HepG2 (cell line): Measurements from ENCODE around the gene XRCC5. TPM values are rescaled to one million over a fixed set of nuclear protein-coding genes. Genes with fewer than 3 reads are reported as not detected.

Experiments
- ATAC-seq: fragments of 200-7000 bp; cut with Tn5 transposase; 3 replicates; pipeline ENCODE4 v1.9.1; 2020; ENCODE audit warnings: mild to moderate bottlenecking, moderate library complexity
- BruUV-seq: library from RNA; stranded (reverse); fragments of 400-500 nt; replicated peaks from 2 replicates; lab custom pipeline; 2021; lab: Mats Ljungman, UMichigan
- CTCF ChIA-PET: fragments of 300-600 bp; formaldehyde crosslinking; extraction: SDS; loops from one replicate; lab custom pipeline; 2021; ENCODE audit warnings: low total read pairs, inconsistent platforms, low intra/inter-chr PET ratio; lab: Yijun Ruan, JAX
- POLR2A ChIA-PET: fragments of 350-600 bp; sonication (Branson Sonifier 250); formaldehyde crosslinking; loops from one replicate; lab custom pipeline; 2020; ENCODE audit warnings: antibody characterized with exemption, inconsistent platforms; lab: Yijun Ruan, JAX
- DNase-seq: peaks from one replicate; pipeline ENCODE4 v3.0.0-alpha.2; 2015; ENCODE audit warnings: low spot score
- FAIRE-seq: peaks from 3 replicates; lab custom pipeline; 2011; peaks lifted over from hg19 to GRCh38; lab: Jason Lieb, UNC
- H2AFZ ChIP-seq: one replicate; pipeline ENCODE4 v1.6.1; 2011; ENCODE audit warnings: low read length, inconsistent platforms
- H3K27ac ChIP-seq: fragments of 300-600 bp; 3 replicates; pipeline ENCODE4 v1.8.0; 2011; ENCODE audit warnings: mixed run types, mild to moderate bottlenecking, mixed read lengths, low read length, inconsistent platforms; ENCODE audit not compliant: insufficient read depth; ENCODE audit errors: extremely low read length
- H3K27me3 ChIP-seq, 2 experiments: fragments of 200-600 bp in 1 of 2; 2 replicates in 1 of 2; 3 replicates in 1 of 2; pipeline versions ENCODE4 v1.6.0 to v1.8.0; 2011; ENCODE audit warnings: low read length in 2 of 2, mild to moderate bottlenecking in 2 of 2, moderate library complexity in 2 of 2, inconsistent platforms in 1 of 2; ENCODE audit not compliant: insufficient read depth in 2 of 2, control insufficient read depth in 1 of 2
- H3K36me3 ChIP-seq, 2 experiments: fragments of 200-600 bp in 1 of 2; replicated peaks in 1 of 2; 2 replicates in 1 of 2; 3 replicates in 1 of 2; pipeline versions ENCODE4 v1.5.1 to v1.8.0; 2011; ENCODE audit warnings: low read length in 2 of 2, inconsistent platforms in 1 of 2; ENCODE audit not compliant: insufficient read depth in 2 of 2, control insufficient read depth in 1 of 2
- H3K4me1 ChIP-seq: 2 replicates; pipeline ENCODE4 v1.5.1; 2012; ENCODE audit warnings: low read length, inconsistent platforms; ENCODE audit not compliant: insufficient read depth
- H3K4me2 ChIP-seq: 2 replicates; pipeline ENCODE4 v1.6.0; 2011; ENCODE audit warnings: low read depth, low read length, inconsistent platforms
- H3K4me3 ChIP-seq, 3 experiments: fragments of 200-600 bp in 1 of 3; sonication (generic), shearing (Covaris generic) in 1 of 3; replicated peaks in 1 of 3; 2 replicates each; pipeline ENCODE4 v1.5.1; 2011 to 2016; ENCODE audit warnings: low read length in 3 of 3, inconsistent platforms in 2 of 3, low read depth in 2 of 3, mild to moderate bottlenecking in 2 of 3, control low read depth in 1 of 3, mixed read lengths in 1 of 3; ENCODE audit not compliant: insufficient read depth in 1 of 3
- H3K79me2 ChIP-seq: one replicate; pipeline ENCODE4 v1.6.1; 2011; ENCODE audit warnings: low read length, inconsistent platforms; ENCODE audit not compliant: insufficient read depth
- H3K9ac ChIP-seq: 2 replicates; pipeline ENCODE4 v1.6.0; 2011; ENCODE audit warnings: mild to moderate bottlenecking, low read depth, low read length, inconsistent platforms; ENCODE audit not compliant: insufficient read depth
- H3K9me3 ChIP-seq: 2 replicates; pipeline ENCODE4 v1.5.1; 2012; ENCODE audit warnings: mild to moderate bottlenecking, low read length
- H4K20me1 ChIP-seq: 2 replicates; pipeline ENCODE4 v1.6.0; 2011; ENCODE audit warnings: inconsistent platforms, mild to moderate bottlenecking, low read length, moderate library complexity; ENCODE audit not compliant: insufficient read depth
- ARID2 ChIP-seq: sonication (generic); formaldehyde crosslinking; IDR thresholded peaks from 2 replicates; pipeline ENCODE4 v1.8.1; 2022; ENCODE audit warnings: mild to moderate bottlenecking, missing genetic modification reagents, borderline replicate concordance
- E2F1 ChIP-seq: sonication (generic); formaldehyde crosslinking; IDR thresholded peaks from 2 replicates; pipeline ENCODE4 v1.5.0; 2020; ENCODE audit warnings: missing genetic modification reagents
- GATAD2A ChIP-seq: IDR thresholded peaks from 2 replicates; pipeline ENCODE4 v1.6.1; 2016
- ISL2 ChIP-seq: sonication (generic); formaldehyde crosslinking; IDR thresholded peaks from 2 replicates; pipeline ENCODE4 v1.5.0; 2020; ENCODE audit warnings: missing genetic modification reagents
- MIER2 ChIP-seq: IDR thresholded peaks from 2 replicates; pipeline ENCODE4 v1.6.1; 2016; ENCODE audit warnings: missing biosample characterization, missing genetic modification reagents
- MIXL1 ChIP-seq: IDR thresholded peaks from 2 replicates; pipeline ENCODE4 v1.6.1; 2016
- RXRB ChIP-seq: IDR thresholded peaks from 2 replicates; pipeline ENCODE4 v1.6.1; 2016; ENCODE audit warnings: borderline replicate concordance, missing genetic modification reagents, missing compliant biosample characterization
- TBX3 ChIP-seq: fragments of 450-650 bp; IDR thresholded peaks from 2 replicates; pipeline ENCODE4 v1.6.1; 2017; ENCODE audit warnings: antibody characterized with exemption, mild to moderate bottlenecking, inconsistent platforms, borderline replicate concordance
- ZBTB38 ChIP-seq: sonication (generic); formaldehyde crosslinking; IDR thresholded peaks from 2 replicates; pipeline ENCODE4 v1.5.1; 2020; ENCODE audit warnings: mild to moderate bottlenecking, missing genetic modification reagents
- ZNF329 ChIP-seq: sonication (generic); formaldehyde crosslinking; IDR thresholded peaks from 2 replicates; pipeline ENCODE4 v1.9.0; 2021; ENCODE audit warnings: low read depth, mild to moderate bottlenecking, missing genetic modification reagents
- ZNF484 ChIP-seq: sonication (generic); formaldehyde crosslinking; IDR thresholded peaks from 2 replicates; pipeline ENCODE4 v1.5.1; 2020; ENCODE audit warnings: mild to moderate bottlenecking, low read depth, missing genetic modification reagents, borderline replicate concordance
- ZNF503 ChIP-seq: sonication (generic); formaldehyde crosslinking; IDR thresholded peaks from 2 replicates; pipeline ENCODE4 v1.4.0; 2020; ENCODE audit warnings: missing genetic modification reagents
- ZSCAN21 ChIP-seq: sonication (generic); formaldehyde crosslinking; IDR thresholded peaks from 2 replicates; pipeline ENCODE4 v1.8.0; 2022; ENCODE audit warnings: mild to moderate bottlenecking, missing genetic modification reagents, moderate library complexity, borderline replicate concordance
- WGBS: methylation state at CpG from one replicate; pipeline ENCODE4 v1.1.6; 2017; ENCODE audit warnings: low lambda C conversion rate; 5-methylcytosine and 5-hydroxymethylcytosine counted together
- in situ Hi-C: cut with HindIII; loops from 2 replicates; pipeline ENCODE4 v1.10.0; 2017; ENCODE audit warnings: low pct_unique_long_range_greater_than_20kb; ENCODE audit not compliant: extremely low pct_ligation_motif_present
- intact Hi-C: fragments of 100-400 bp; cut with micrococcal nuclease; formaldehyde crosslinking; loops from one replicate; pipeline ENCODE4 v1.10.0; 2022; ENCODE audit not compliant: unreplicated experiment
- polyA plus RNA-seq, 8 experiments: library from polyadenylated mRNA; depleted of rRNA in 3 of 8; stranded (reverse) in 7 of 8; unstranded in 1 of 8; fragments of >200 nt; fragmentation: Illumina TruSeq in 4 of 8; extraction: Trizol in 4 of 8; gene quantifications; 2 replicates each; pipeline versions ENCODE4 v1.2.1 to v1.2.3, GENCODE V29; 2011 to 2016; ENCODE audit warnings: low read depth in 4 of 8, missing spikeins in 1 of 8, mixed read lengths in 1 of 8; ENCODE audit not compliant: insufficient read depth in 1 of 8
- total RNA-seq, 5 experiments: library from RNA; depleted of rRNA; stranded (reverse); fragments of >200 nt; fragmentation: Illumina TruSeq; extraction: Trizol; gene quantifications; 2 replicates each; pipeline ENCODE4 v1.2.3, GENCODE V29; 2016; ENCODE audit warnings: low read depth in 1 of 5

XRCC5 gene
- total and polyA plus RNA-seq, 2 of the 13 experiments (the other 11 are each of a cell fraction or from before 2014, with no cell fraction given), result 264 to 454 TPM

- H3K4me1 ChIP-seq, result peaks cover 13% of the 10 kb centered on the region; the same call in 1 of the 2 replicates
- POLR2A ChIA-PET, result no interaction called here
- no peak overlapping the region for H3K9ac ChIP-seq
- H3K9me3 ChIP-seq, result no peaks in the 10 kb centered on the region
- FAIRE-seq (no peak), ATAC-seq (no peak), DNase-seq (no peak)
- CTCF ChIA-PET, result no interaction called here
- H2AFZ ChIP-seq, result no peak overlapping the region
- H3K36me3 ChIP-seq, result peaks cover 39 to 95% of the 10 kb centered on the region in 2 experiments
- WGBS, result 96% methylated on average over 4 of the region's 4 CpGs
- intact Hi-C loops, result no loop called here
- no peak overlapping the region for H3K4me2 ChIP-seq
- TF ChIP-seq E2F1 (CRISPR knock-in tag) (no peak), ZSCAN21 (no peak), ZNF329 (CRISPR knock-in tag) (no peak), ZNF484 (CRISPR knock-in tag) (no peak), GATAD2A (CRISPR knock-in tag) (no peak), ZNF503 (CRISPR knock-in tag) (no peak), ISL2 (CRISPR knock-in tag) (no peak), RXRB (no peak), TBX3 (no peak), ZBTB38 (CRISPR knock-in tag) (no peak), ARID2 (no peak), MIER2 (CRISPR knock-in tag) (no peak), MIXL1 (CRISPR knock-in tag) (no peak)
- H3K4me3 ChIP-seq, result no peak overlapping the region
- BruUV-seq, result no TSS peak
- 0 out of 2 replicates have a peak, but pooled peaks cover 3% of the 10 kb centered on the region for H4K20me1 ChIP-seq
- in situ Hi-C loops, result no loop called here
- no peaks in the 10 kb centered on the region for H3K27me3 ChIP-seq
- H3K27ac ChIP-seq, result no peak overlapping the region
- no peaks in the 10 kb centered on the region for H3K79me2 ChIP-seq
These were observed 51.6 kb downstream of the XRCC5 start for GRCh38 chr2:216160786-216161185.
